ENCODE measurements around the gene RASGRP2.

DNA sequence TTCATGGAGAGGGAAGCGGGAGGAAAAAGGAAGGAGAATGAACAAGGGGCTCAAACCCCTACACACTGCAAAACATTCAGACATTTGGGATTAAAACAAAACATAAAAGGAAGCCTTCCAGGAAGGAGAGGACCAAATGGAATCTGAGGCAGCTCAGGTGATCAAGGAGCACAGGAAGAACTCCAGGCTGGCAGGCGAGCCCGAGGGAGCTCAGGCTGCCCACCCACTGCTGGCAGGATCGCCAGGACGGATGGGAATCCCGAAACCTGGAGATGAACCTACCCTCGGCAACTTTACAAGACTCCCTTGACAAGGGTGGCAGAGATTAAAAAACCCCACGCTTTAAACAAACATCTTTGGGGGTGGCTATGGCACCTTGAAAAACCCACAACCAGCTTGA, 20.8 kb upstream of the RASGRP2 start:
- TF ChIP-seq, protein P1, sequence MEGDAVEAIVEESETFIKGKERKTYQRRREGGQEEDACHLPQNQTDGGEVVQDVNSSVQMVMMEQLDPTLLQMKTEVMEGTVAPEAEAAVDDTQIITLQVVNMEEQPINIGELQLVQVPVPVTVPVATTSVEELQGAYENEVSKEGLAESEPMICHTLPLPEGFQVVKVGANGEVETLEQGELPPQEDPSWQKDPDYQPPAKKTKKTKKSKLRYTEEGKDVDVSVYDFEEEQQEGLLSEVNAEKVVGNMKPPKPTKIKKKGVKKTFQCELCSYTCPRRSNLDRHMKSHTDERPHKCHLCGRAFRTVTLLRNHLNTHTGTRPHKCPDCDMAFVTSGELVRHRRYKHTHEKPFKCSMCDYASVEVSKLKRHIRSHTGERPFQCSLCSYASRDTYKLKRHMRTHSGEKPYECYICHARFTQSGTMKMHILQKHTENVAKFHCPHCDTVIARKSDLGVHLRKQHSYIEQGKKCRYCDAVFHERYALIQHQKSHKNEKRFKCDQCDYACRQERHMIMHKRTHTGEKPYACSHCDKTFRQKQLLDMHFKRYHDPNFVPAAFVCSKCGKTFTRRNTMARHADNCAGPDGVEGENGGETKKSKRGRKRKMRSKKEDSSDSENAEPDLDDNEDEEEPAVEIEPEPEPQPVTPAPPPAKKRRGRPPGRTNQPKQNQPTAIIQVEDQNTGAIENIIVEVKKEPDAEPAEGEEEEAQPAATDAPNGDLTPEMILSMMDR (IDR thresholded peaks at IDR 0.05; ENCODE audit: low read length): no peak
- TF ChIP-seq EZH2 (IDR thresholded peaks at IDR 0.05; ENCODE audit: borderline replicate concordance, low read length): no peak

Measured in OCI-LY1 (cell line).